HG02642 (cell line): Measurements from ENCODE around the gene CFAP91.

Source experiments
- ATAC-seq: cut with Tn5 transposase; IDR thresholded peaks from one replicate; pipeline ENCODE4 v1.9.1; 2021; ENCODE audit warnings: mild to moderate bottlenecking; ENCODE audit not compliant: unreplicated experiment, poor library complexity

CFAP91 gene

DNA sequence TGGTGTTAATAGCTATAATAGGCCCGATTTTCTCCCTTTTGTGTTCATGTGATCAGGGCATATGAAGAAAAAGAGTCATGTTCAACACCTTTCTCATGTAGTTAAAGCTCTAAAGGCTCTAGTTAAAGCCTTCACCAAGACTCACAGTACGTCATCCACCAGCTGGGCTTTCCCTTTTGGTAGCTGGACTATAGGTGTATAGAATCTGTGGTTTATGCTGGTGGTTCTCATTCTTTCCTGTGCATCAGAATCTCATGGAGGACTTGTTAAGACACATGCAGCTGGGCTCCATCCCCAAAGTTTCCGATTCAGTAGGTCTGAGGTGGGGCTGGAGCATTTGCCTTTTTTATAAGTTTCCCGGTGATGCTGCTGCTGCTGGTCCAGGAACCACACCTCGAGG, 31.0 kb downstream of the CFAP91 start:
- ATAC-seq, result no peak

- no peak for ATAC-seq
Measured at GRCh38 chr3:119738741-119739140, 35.9 kb downstream of the CFAP91 start.

- ATAC-seq, result no peak
Measured at GRCh38 chr3:119741657-119742590, 39.1 kb downstream of the CFAP91 start.

GRCh38 chr3:119743921-119744320, 41.1 kb downstream of the CFAP91 start:
- no peak for ATAC-seq

DNA sequence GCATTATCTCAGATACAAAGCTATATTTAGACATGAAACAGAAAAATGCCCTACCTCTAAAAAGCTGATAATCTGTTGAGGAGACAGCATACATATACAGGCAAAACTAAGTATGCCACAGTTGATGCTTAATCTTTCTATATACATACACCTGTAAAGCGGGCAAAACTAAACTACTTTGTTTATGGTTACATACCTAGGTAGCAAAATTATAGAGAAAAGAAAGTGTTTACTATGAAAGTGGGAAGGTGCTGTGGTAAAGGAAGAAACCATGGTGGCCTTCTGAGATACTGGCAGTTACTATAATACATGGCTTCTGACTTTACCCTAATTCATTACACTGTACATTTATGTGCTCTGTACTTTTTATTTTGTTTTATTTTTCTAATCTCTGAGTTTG, 43.1 kb downstream of the CFAP91 start:
- ATAC-seq, result no peak

GRCh38 chr3:119746423-119746822, 43.6 kb downstream of the CFAP91 start:
- no peak for ATAC-seq

GRCh38 chr3:119747357-119747756, 44.5 kb downstream of the CFAP91 start:
- no peak for ATAC-seq

- no peak for ATAC-seq
Measured at GRCh38 chr3:119748991-119749390, 46.2 kb downstream of the CFAP91 start.

- no peak for ATAC-seq
Measured at GRCh38 chr3:119751423-119751822, 48.6 kb downstream of the CFAP91 start.
